Measurements from ENCODE around the gene GLIPR2. TPM values are rescaled to one million over a fixed set of nuclear protein-coding genes. Genes with fewer than 3 reads are reported as not detected.

Gene GLIPR2
- polyA plus RNA-seq, 1 donor from 2014 or later = 8.0 TPM

DNA sequence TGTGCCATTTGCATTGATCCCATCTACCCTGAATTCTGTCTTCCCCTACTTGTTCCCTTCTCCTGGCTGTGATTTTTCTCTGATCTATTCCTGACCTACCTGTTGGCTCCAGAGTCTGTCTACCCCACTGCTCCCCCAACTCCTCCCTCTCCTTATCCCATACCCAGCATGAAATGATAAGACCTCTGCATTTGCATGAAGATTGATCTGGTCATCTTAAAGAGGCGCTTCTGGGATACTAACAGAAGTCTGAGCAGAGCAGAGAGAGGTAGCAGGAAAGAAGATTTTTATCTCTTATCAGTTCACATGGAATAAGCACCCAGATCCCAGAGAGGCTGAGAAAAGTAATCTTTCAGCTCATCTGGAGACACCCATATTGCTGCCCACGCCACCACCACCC, 18.3 kb upstream of the GLIPR2 start:
- Histone ChIP-seq H3K27ac (ENCODE audit: low read length) (no peak overlapping the region), H2AFZ (ENCODE audit: low read depth, low read length) (no peak overlapping the region), H3K27me3 (ENCODE audit: insufficient read depth, low read depth, low read length) (no peaks in the 10 kb centered on the region), H4K20me1 (ENCODE audit: insufficient read depth) (no peaks in the 10 kb centered on the region), H3K79me2 (replicated peaks; ENCODE audit: insufficient read depth, low read length) (no peaks in the 10 kb centered on the region), H3K9me3 (ENCODE audit: low read length) (no peaks in the 10 kb centered on the region), H3K36me3 (ENCODE audit: insufficient read depth, low read length) (peaks cover 7% of the 10 kb centered on the region), H3K4me2 (ENCODE audit: low read length) (no peak overlapping the region), H3F3A (ENCODE audit: insufficient read depth, low read length, poor library complexity, severe bottlenecking) (no peaks in the 10 kb centered on the region), H3K9ac (ENCODE audit: low read length) (no peak overlapping the region), H3K9me2 (ENCODE audit: insufficient read depth, low read length) (no peaks in the 10 kb centered on the region), H3K4me3 (ENCODE audit: low read length) (no peak overlapping the region)
- no peak for TF ChIP-seq RAD21 (conservative IDR thresholded peaks at IDR 0.05)
- TF ChIP-seq, protein P1, sequence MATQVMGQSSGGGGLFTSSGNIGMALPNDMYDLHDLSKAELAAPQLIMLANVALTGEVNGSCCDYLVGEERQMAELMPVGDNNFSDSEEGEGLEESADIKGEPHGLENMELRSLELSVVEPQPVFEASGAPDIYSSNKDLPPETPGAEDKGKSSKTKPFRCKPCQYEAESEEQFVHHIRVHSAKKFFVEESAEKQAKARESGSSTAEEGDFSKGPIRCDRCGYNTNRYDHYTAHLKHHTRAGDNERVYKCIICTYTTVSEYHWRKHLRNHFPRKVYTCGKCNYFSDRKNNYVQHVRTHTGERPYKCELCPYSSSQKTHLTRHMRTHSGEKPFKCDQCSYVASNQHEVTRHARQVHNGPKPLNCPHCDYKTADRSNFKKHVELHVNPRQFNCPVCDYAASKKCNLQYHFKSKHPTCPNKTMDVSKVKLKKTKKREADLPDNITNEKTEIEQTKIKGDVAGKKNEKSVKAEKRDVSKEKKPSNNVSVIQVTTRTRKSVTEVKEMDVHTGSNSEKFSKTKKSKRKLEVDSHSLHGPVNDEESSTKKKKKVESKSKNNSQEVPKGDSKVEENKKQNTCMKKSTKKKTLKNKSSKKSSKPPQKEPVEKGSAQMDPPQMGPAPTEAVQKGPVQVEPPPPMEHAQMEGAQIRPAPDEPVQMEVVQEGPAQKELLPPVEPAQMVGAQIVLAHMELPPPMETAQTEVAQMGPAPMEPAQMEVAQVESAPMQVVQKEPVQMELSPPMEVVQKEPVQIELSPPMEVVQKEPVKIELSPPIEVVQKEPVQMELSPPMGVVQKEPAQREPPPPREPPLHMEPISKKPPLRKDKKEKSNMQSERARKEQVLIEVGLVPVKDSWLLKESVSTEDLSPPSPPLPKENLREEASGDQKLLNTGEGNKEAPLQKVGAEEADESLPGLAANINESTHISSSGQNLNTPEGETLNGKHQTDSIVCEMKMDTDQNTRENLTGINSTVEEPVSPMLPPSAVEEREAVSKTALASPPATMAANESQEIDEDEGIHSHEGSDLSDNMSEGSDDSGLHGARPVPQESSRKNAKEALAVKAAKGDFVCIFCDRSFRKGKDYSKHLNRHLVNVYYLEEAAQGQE (IDR thresholded peaks at IDR 0.05; ENCODE audit: borderline replicate concordance) = no peak
- no peak for TF ChIP-seq EZH2 (IDR thresholded peaks at IDR 0.05; ENCODE audit: borderline replicate concordance, insufficient read depth, low read length, poor library complexity, severe bottlenecking)
- no peak for TF ChIP-seq MXI1 (conservative IDR thresholded peaks at IDR 0.05; ENCODE audit: poor library complexity, severe bottlenecking)
- TF ChIP-seq, protein P2, sequence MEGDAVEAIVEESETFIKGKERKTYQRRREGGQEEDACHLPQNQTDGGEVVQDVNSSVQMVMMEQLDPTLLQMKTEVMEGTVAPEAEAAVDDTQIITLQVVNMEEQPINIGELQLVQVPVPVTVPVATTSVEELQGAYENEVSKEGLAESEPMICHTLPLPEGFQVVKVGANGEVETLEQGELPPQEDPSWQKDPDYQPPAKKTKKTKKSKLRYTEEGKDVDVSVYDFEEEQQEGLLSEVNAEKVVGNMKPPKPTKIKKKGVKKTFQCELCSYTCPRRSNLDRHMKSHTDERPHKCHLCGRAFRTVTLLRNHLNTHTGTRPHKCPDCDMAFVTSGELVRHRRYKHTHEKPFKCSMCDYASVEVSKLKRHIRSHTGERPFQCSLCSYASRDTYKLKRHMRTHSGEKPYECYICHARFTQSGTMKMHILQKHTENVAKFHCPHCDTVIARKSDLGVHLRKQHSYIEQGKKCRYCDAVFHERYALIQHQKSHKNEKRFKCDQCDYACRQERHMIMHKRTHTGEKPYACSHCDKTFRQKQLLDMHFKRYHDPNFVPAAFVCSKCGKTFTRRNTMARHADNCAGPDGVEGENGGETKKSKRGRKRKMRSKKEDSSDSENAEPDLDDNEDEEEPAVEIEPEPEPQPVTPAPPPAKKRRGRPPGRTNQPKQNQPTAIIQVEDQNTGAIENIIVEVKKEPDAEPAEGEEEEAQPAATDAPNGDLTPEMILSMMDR (IDR thresholded peaks at IDR 0.05; ENCODE audit: poor library complexity, severe bottlenecking) = no peak
- TF ChIP-seq POLR2AphosphoS5 (IDR thresholded peaks at IDR 0.05) = no peak
- no peak for TF ChIP-seq TAF1 (IDR thresholded peaks at IDR 0.05; ENCODE audit: low read depth)
- TF ChIP-seq EP300 (conservative IDR thresholded peaks at IDR 0.05; ENCODE audit: poor library complexity, severe bottlenecking) = no peak
- no peak for TF ChIP-seq SMC3 (conservative IDR thresholded peaks at IDR 0.05; ENCODE audit: poor library complexity)

DNA sequence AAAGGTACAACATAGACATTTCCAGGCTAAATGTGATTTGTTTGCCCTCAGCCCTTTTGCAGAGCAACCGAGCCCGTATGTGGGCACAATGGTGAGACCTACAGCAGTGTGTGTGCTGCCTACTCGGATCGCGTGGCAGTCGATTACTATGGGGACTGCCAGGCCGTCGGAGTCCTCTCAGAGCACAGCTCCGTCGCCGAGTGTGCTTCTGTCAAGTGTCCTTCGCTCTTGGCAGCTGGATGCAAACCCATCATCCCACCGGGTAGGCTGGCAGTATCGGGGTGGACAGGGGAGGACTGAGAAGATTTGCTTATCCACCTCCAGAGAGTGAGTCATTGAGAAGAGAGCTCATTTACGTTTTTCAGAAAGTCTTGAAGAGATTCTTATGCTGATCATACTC, 17.8 kb upstream of the GLIPR2 start:
- Histone ChIP-seq H2AFZ (ENCODE audit: low read depth, low read length) (no peak overlapping the region), H3K79me2 (replicated peaks; ENCODE audit: insufficient read depth, low read length) (no peaks in the 10 kb centered on the region), H3K9me2 (ENCODE audit: insufficient read depth, low read length) (no peaks in the 10 kb centered on the region), H3K9ac (ENCODE audit: low read length) (no peak overlapping the region), H3F3A (ENCODE audit: insufficient read depth, low read length, poor library complexity, severe bottlenecking) (no peaks in the 10 kb centered on the region), H4K20me1 (ENCODE audit: insufficient read depth) (no peaks in the 10 kb centered on the region), H3K9me3 (ENCODE audit: low read length) (no peaks in the 10 kb centered on the region), H3K4me3 (ENCODE audit: low read length) (no peak overlapping the region), H3K27me3 (ENCODE audit: insufficient read depth, low read depth, low read length) (no peaks in the 10 kb centered on the region), H3K36me3 (ENCODE audit: insufficient read depth, low read length) (peaks cover 7% of the 10 kb centered on the region), H3K4me2 (ENCODE audit: low read length) (no peak overlapping the region), H3K27ac (ENCODE audit: low read length) (no peak overlapping the region)
- TF ChIP-seq TAF1 (IDR thresholded peaks at IDR 0.05; ENCODE audit: low read depth) (no peak), EZH2 (IDR thresholded peaks at IDR 0.05; ENCODE audit: borderline replicate concordance, insufficient read depth, low read length, poor library complexity, severe bottlenecking) (no peak), POLR2AphosphoS5 (IDR thresholded peaks at IDR 0.05) (no peak), MXI1 (conservative IDR thresholded peaks at IDR 0.05; ENCODE audit: poor library complexity, severe bottlenecking) (no peak), EP300 (conservative IDR thresholded peaks at IDR 0.05; ENCODE audit: poor library complexity, severe bottlenecking) (no peak), RAD21 (conservative IDR thresholded peaks at IDR 0.05) (no peak), SMC3 (conservative IDR thresholded peaks at IDR 0.05; ENCODE audit: poor library complexity) (no peak)
- TF ChIP-seq, protein P2 (IDR thresholded peaks at IDR 0.05; ENCODE audit: poor library complexity, severe bottlenecking) = no peak
- TF ChIP-seq, protein P1 (IDR thresholded peaks at IDR 0.05; ENCODE audit: borderline replicate concordance) = no peak

Measured in neural cell (in vitro differentiated cells).